GM21737 (cell line): ENCODE results near the gene ECHDC3.

Source experiments
- ATAC-seq: cut with Tn5 transposase; IDR thresholded peaks from one replicate; pipeline ENCODE4 v1.9.1; 2021; ENCODE audit warnings: mild to moderate bottlenecking, moderate library complexity; ENCODE audit not compliant: unreplicated experiment

ECHDC3 gene

GRCh38 chr10:11776080-11776479 lies 33.9 kb downstream of the ECHDC3 start:
- ATAC-seq: no peak

DNA sequence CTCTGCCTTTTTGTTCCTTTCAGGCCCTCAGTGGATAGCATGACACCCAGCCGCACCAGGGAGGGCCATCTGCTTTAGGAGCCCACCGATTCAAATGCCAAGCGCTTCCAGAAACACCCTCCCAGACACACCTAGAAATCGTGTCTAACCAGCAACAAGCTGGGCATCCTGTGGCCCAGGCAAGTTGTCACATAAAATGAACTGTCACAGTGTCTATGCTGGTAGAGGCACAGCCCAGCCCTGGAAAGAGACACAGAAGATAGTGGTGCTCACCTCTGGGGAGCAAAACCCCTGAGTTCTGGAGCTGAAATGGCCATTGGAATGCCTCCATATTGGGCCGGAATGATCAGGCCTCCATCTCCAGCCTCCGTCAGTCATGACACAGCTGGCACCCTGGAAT lies 38.9 kb downstream of the ECHDC3 start:
- ATAC-seq: no peak

DNA sequence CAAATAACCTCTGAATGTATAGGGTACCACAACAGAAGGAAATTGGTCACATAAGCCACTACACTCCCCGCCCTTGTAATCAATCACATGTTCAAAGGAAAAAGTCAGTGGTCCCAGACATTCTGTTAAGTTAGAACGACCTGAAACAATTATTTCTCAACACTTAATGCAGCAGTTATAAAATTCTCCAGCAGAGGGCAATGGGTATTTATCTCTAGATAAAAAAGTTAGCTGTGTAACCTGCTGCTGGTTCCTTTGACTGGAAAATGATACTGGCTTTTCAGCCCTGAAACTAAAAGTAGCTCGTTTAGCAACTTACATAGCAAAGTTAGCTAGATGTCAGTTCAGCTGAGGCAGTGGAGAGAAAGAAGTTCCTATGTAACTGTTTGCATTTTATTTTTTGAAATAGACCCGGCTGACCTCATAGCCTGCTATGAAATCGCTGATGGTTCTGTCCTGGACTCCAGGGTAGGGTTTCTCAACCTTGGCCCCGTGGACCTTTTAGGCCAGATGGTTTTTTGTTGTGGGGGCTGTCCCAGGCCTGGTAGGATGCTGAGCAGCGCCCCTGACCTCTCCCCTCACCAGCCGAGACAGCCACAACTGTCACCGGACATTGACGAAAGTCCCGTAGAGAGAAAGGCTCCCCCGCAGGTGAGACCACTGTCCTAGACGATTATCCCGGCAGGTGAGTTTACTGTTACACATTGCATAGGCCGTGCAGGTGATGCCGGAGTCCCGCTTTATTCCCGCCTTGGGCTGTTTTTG lies 40.8 kb downstream of the ECHDC3 start:
- ATAC-seq: no peak

DNA sequence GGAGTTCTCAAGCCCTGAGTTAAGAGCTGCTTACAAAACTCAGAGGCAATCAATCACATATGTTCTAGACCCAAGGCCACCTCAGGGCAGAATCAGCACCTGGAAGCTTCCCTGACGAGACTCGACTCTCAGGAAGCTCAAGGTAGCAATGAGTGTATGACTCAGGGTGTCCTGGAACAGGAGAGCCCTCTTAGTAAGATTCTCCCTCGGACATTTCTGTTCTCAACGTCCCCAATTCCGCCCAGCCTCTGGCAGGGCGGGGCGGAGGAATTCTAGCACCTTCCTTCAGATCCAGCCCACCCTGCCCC lies 41.3 kb downstream of the ECHDC3 start:
- no peak for ATAC-seq

GRCh38 chr10:11787374-11787773 lies 45.2 kb downstream of the ECHDC3 start:
- ATAC-seq: no peak

- no peak for ATAC-seq
These were observed 45.7 kb downstream of the ECHDC3 start for GRCh38 chr10:11787846-11788245.

DNA sequence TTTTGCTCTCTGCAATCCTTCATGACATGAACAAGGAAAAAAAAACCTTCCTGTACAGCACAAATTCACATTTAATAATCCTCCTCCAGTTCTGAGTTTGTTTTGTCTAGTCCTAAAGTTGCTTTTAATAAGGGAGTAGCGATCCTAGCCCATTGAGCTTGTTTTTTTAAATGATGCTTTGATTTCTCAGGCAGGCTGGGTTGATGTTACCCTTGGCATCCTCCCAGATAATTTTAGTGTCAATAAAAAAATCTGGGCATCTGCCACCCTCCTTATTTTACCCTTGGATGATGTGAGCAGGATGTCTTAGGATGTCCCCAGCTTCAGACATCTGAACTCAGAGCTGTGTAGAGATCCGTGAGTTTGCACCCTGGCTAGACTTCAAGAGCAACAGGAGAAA lies 47.1 kb downstream of the ECHDC3 start:
- no peak for ATAC-seq

DNA sequence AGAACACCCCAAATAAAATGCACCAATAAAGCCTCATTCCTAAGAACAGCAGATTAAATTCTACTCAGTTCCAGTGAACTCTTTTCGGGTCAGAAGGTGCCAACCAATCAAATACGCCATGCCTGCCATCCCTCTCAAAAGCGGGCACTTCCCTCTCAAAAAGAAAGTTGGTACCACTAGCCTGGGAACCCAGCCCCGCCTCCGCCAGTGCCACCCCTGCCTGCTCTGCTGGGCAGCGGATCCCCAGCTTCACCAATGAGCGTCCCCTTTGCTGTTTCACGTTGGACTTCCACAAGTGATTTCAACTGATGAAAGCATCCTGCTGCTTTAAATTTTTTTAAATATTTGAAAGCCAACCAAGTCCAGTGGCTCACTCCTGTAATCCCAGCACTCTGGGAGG lies 47.8 kb downstream of the ECHDC3 start:
- no peak for ATAC-seq

GRCh38 chr10:11793762-11794479 lies 51.7 kb downstream of the ECHDC3 start:
- ATAC-seq: no peak

DNA sequence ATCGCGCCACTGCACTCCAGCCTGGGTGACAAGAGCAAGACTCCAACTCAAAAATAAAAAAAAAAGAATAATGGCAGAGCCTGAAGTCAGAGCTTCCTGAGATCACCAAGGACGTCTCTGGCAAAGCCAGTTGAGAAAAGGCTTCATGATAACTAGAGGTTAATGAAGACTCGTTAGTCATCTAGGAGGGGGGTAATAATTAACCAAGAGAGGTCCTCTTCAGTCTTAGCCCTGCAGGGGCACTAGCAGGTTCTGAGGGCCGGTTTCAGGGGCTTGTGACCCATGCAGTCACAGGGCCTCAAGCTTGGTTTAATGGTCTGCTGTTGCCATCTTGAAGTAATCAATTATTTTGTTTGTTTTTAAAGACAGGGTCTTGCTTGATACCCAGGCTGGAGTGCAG lies 52.4 kb downstream of the ECHDC3 start:
- ATAC-seq: no peak

- ATAC-seq: no peak
These were observed 53.1 kb downstream of the ECHDC3 start for GRCh38 chr10:11795101-11795920.

- ATAC-seq: no peak
These were observed 54.3 kb downstream of the ECHDC3 start for GRCh38 chr10:11796474-11796873.

DNA sequence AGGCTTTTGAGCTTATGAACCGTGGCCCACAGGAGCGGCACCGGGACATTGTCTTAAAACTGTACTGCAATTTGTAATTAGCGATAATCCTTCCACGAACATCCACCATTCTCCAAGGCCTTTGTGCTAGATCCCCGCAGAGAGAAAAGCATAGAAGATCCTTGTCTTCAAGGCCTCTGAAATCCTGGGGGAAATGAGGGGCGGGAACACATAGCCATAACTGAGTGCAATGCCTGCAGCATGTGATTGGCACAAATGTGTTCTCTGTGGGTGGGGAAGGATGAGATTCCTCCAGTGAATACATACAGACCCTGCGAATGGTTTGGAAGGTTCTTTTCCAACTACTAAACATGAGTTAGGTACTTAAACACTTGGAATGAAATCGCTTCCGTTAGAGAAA lies 55.1 kb downstream of the ECHDC3 start:
- ATAC-seq: no peak

DNA sequence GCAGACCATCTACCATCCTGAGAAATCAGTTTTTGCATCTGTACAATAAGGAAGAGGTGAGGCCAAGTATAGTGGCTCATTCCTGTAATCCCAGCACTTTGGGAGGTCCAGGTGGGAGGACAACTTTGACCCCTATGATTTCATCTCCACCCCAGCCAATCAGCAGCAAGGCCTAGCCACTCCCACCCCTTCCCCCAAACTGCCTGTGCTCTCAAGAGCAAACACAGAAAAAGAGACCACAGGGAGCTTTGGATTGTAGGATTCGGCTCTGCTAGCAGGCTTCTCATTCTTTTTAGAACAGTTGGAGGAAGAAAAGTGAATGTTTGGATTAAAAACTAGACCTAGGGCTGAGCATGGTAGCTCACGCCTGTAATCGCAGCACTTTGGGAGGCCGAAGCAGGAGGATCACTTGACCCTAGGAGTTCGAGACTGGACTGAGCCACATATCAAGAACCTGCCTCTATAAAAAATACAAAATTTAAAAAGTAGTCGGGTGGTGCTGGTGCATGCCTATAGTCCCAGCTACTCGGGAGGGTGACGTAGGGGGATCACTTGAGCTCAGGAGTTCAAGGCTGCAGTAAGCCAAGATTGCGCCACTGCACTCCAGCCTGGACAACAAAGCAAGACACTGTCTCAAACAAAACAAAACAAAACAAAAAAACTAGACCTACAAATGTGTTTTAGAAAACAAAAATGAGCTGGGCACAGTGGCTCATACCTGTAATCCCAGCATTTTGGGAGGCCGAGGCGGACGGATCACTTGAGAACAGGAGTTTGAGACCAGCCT lies 55.9 kb downstream of the ECHDC3 start:
- no peak for ATAC-seq

DNA sequence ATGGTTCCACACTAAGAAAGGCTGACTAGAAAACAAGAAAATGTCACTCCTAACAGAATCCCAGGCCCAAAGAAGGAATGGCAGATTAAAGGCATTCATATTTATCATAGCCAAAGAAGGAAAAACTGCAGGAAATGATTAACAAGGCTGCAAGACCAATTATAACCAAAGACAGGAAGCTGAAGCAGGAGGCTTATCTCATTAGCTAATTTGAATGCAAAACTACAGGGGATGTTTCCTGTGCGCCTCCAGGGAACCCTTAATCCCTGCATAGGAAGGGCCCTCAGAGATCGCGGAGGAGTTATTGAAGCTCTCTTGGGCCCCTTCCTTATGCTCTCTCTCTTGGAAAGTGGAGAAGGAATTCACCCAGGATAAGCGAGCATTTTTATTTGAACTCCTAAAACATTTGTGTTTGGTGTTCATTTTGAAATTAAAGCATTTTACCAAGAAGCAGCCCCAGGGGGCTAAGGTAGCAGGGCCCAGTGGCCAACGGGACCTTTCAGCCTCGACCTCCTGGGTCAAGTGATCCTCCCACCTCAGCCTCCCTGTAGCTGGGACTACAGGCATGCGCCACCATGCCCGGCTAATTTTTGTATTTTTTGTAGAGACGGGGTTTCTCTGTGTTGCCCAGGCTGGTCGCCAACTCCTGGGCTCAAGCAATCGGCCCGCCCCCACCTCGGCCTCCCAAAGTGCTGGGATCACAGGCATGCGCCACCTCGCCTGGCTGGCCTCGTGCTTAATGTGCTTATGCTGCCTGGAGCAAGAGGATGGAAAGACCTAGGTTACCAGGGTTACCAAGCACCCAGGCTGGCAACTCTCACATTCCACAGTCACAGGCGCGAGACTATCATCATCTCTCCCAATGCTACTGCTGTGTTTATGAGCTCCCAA lies 56.9 kb downstream of the ECHDC3 start:
- ATAC-seq: no peak

GRCh38 chr10:11799736-11800080 lies 57.5 kb downstream of the ECHDC3 start:
- no peak for ATAC-seq

GRCh38 chr10:11804336-11804735 lies 62.2 kb downstream of the ECHDC3 start:
- no peak for ATAC-seq

DNA sequence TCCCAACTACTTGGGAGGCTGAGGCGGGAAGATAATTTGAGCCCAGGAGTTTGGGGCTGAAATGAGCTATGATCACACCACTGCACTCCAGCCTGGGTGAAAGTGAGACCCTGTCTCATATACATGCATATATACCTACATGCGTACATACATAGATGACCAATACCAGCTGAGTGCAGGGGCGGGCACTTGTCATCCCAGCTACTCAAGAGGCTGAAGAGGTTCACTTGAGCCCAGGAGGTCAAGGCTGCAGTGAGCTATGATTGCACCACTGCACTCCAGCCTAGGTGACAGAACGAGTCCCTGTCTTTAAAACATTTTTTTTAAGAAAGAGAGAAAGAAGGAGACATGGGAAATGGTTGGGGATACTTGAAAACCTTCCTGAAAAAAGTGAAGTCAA lies 63.6 kb downstream of the ECHDC3 start:
- ATAC-seq: no peak

GRCh38 chr10:11806706-11807105 lies 64.5 kb downstream of the ECHDC3 start:
- ATAC-seq: no peak

GRCh38 chr10:11808808-11809207 lies 66.6 kb downstream of the ECHDC3 start:
- ATAC-seq: no peak
